Lower leg skin (tissue), 4 donors: ENCODE data around the gene C1QTNF1. TPM values are rescaled to one million over a fixed set of nuclear protein-coding genes. Genes with fewer than 3 reads are reported as not detected.
A peak's percentile ranks its signal among the peaks of the same experiment; 100 is the strongest.

Experiments
- DNase-seq, 2 donors: peaks; one replicate each; pipeline ENCODE4 v3.0.0-alpha.2; 2019; ENCODE audit warnings: low spot score in 2 of 2
- H3K4me3 ChIP-seq: fragments of 200-600 bp; sonication (generic); 2 replicates; pipeline ENCODE4 v1.5.1; 2017; ENCODE audit warnings: mild to moderate bottlenecking, low read depth; ENCODE audit not compliant: poor library complexity, severe bottlenecking
- CTCF ChIP-seq, 3 donors: fragments of 450-650 bp; IDR thresholded peaks; one replicate each; pipeline ENCODE4 v1.5.1; 2016; ENCODE audit warnings: antibody characterized with exemption in 3 of 3, mild to moderate bottlenecking in 3 of 3, moderate library complexity in 2 of 3
- POLR2A ChIP-seq, 2 donors: fragments of 450-650 bp; IDR thresholded peaks; one replicate each; pipeline ENCODE4 v1.6.1; 2016 to 2017; ENCODE audit warnings: antibody characterized with exemption in 2 of 2, mild to moderate bottlenecking in 1 of 2, moderate library complexity in 1 of 2
- WGBS, 2 donors: methylation state at CpG; one replicate each; pipeline ENCODE4 v1.1.5; 2018; 5-methylcytosine and 5-hydroxymethylcytosine counted together
- intact Hi-C: fragments of 100-400 bp; cut with DNase I; formaldehyde crosslinking; loops from one replicate; pipeline ENCODE4 v1.15.0; 2023; ENCODE audit warnings: low total_unique reads
- total RNA-seq, 4 donors: library from RNA; depleted of rRNA; stranded (reverse); fragments of >200 nt; gene quantifications; one replicate each; pipeline ENCODE4 v1.1.0, GENCODE V29; 2016

The C1QTNF1 gene
- total RNA-seq, 4 donors from 2014 or later = 24.3 to 53.1 (median 29.5) TPM

GRCh38 chr17:79038545-79039135 lies 14.7 kb downstream of the C1QTNF1 start:
- TF ChIP-seq POLR2A (IDR thresholded peaks at IDR 0.05) (no peak), CTCF (IDR thresholded peaks at IDR 0.05) (no peak)
- peak; percentile 66 to 92 for DNase-seq
- H3K4me3 ChIP-seq = no peak overlapping the region
- intact Hi-C loops = no loop called here
- 22 to 31% methylated on average over 8 of the region's 8 CpGs for WGBS, 2 donors

GRCh38 chr17:79039171-79039570 lies 15.2 kb downstream of the C1QTNF1 start:
- TF ChIP-seq CTCF (IDR thresholded peaks at IDR 0.05) (no peak), POLR2A (IDR thresholded peaks at IDR 0.05) (no peak)
- intact Hi-C loops = no loop called here
- WGBS, 2 donors = 80 to 92% methylated on average over 8 of the region's 8 CpGs
- peak in 1 of 2 donors; percentile 77 for DNase-seq
- no peak overlapping the region for H3K4me3 ChIP-seq

GRCh38 chr17:79039886-79040285 lies 15.9 kb downstream of the C1QTNF1 start:
- no peak overlapping the region for H3K4me3 ChIP-seq
- DNase-seq = peak in 1 of 2 donors; percentile 23
- TF ChIP-seq POLR2A (IDR thresholded peaks at IDR 0.05) (no peak), CTCF (IDR thresholded peaks at IDR 0.05) (no peak)
- intact Hi-C loops = loop anchor here (5.0 kb wide), 1 partner anchor 48 kb away; no protein-coding TSS in a partner anchor
- 87 to 95% methylated on average over 6 of the region's 6 CpGs for WGBS, 2 donors

- DNase-seq = no peak
- 89 to 92% methylated on average over 13 of the region's 13 CpGs for WGBS, 2 donors
- no peak overlapping the region for H3K4me3 ChIP-seq
- intact Hi-C loops = loop anchor here (5.0 kb wide), 1 partner anchor 49 kb away; no protein-coding TSS in a partner anchor
- TF ChIP-seq POLR2A (IDR thresholded peaks at IDR 0.05) (no peak), CTCF (IDR thresholded peaks at IDR 0.05) (no peak)
Observed at GRCh38 chr17:79041041-79041570, 17.1 kb downstream of the C1QTNF1 start.

- TF ChIP-seq CTCF (IDR thresholded peaks at IDR 0.05) (no peak), POLR2A (IDR thresholded peaks at IDR 0.05) (no peak)
- DNase-seq = no peak
- WGBS, 2 donors = 85% methylated on average over 29 of the region's 29 CpGs
- H3K4me3 ChIP-seq = no peak overlapping the region
- intact Hi-C loops = loop anchor here (5.0 kb wide), 1 partner anchor 50 kb away; no protein-coding TSS in a partner anchor
Observed at GRCh38 chr17:79041723-79042420, 17.9 kb downstream of the C1QTNF1 start.
